Activated naive CD4-positive, alpha-beta T cell treated with anti-CD3 and anti-CD28 coated beads, Interleukin-2, amount 50 U/mL, for 72 hours (primary cell): Measurements from ENCODE around the gene MYO7B. TPM values are rescaled to one million over a fixed set of nuclear protein-coding genes. Genes with fewer than 3 reads are reported as not detected.

ENCODE experiments used
- ATAC-seq, 2 donors: fragments of 150-1000 bp; cut with Tn5 transposase; 2 replicates each; pipeline ENCODE4 v1.10.0; 2021; ENCODE audit warnings: mild to moderate bottlenecking in 2 of 2, moderate library complexity in 2 of 2
- DNase-seq, 2 donors: peaks; one replicate each; pipeline ENCODE4 v3.0.0; 2021 to 2022; ENCODE audit warnings: low spot score in 2 of 2
- H3K27ac Mint-ChIP-seq, 2 donors: one replicate each; pipeline ENCODE4 v1.8.0; 2022; ENCODE audit warnings: mild to moderate bottlenecking in 2 of 2, mixed read lengths in 2 of 2
- H3K36me3 Mint-ChIP-seq, 2 donors: one replicate each; pipeline ENCODE4 v1.8.0; 2022; ENCODE audit warnings: mixed read lengths in 2 of 2
- H3K9me3 Mint-ChIP-seq, 2 donors: one replicate each; pipeline ENCODE4 v1.8.0; 2022; ENCODE audit warnings: mixed read lengths in 2 of 2
- total RNA-seq, 2 donors: library from RNA; stranded (reverse); gene quantifications; one replicate each; pipeline ENCODE4 v1.2.3, GENCODE V29; 2022

The MYO7B gene
- 1 to 10 TPM in 1 of 2 donors, under 1 TPM in 1; 0.64 to 1.9 TPM for total RNA-seq

DNA sequence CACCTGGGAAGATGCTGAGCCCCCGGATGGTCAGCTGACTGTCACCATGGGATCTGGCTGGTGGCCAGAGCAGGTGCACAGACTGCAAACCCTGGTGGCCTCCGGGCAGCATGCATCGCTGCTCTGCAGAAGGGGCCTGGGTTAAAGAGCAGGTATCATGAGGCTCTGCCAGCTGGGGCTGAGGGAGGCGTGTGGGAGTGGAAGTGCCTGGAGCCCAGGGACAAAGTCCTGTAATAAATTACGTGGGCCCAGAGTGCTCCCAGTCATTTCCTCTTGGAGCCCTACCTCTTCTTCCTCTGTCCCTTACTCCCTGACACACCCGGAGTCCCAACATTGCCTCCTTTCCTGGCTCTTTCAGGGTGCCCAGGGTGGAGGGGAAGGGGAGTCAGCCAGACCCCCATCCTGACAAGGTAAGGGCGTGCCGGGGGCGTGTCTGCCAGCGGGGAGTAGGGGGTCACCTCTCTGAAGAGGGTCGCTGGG, at the start of gene MYO7B:
Gene MYO7B, plus strand, starts transcription at position 262 of the 480 bp plus-strand sequence. CDS start 24,040 bp downstream, outside the sequence.
- DNase-seq (no peak), ATAC-seq (no peak)
- Mint-ChIP-seq H3K36me3 (no peaks in the 10 kb centered on the region), H3K9me3 (no peaks in the 10 kb centered on the region), H3K27ac (no peak within 1 kb of the TSS)

DNA sequence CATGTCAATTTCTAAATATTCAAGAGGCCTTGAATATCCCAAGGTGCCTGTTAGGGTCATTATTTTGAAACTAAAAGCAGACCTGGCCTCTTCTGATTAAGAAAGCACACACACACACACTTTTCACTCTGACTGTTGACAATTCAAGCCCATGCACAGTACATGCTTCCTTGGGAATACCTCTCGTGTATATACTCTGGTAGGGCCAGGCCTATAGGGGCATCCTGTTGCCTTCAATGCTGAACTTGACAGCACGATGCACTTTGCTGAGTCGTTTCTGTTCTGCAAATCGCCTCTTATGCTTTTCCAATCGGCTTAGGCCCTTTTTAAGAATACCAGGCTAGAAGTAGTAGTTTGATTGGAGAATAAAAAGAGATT, 49.8 kb upstream of the MYO7B start:
- no peak for ATAC-seq
- Mint-ChIP-seq H3K9me3 (no peaks in the 10 kb centered on the region), H3K27ac (peak overlapping the region in 1 of 2 donors; percentile 32), H3K36me3 (peaks cover 9 to 19% of the 10 kb centered on the region in 2 donors)
- no peak for DNase-seq

DNA sequence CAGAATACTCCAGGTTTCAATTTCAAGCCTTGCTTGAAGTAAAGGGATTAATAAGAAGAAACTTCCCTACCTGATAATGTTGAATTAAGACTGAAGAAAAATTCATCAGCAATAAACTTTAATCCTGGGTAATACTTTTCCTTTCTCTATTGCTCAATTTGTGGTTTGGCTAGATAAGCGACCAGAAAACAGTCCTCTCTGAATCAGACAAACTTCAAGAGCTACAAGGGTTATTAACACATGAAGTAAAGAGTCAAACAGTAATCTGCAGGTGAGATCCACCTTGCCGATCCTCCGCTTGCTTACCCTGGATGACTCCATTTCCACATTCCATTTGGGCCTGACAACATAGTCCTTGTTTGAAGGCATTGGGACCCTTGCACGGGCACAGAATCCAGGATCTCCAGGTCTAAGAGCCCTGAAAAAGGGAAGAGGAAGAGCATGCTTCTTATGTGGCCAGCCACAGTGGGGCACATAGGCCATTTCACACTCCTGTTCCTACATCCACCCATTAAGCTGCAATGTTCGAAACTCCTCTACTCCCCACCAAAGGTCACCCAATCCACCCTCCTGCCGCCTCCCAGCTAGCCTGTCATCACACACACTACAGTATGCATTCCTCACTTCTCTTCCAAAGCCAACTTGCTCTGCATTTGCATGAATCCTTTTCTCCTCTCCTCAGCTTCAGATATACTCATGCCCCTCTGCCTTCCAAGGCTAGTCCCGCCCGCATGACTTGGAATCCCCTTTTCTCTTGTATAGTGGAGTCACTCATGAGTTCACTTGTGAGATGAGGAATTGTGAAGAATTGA, 49.0 kb upstream of the MYO7B start:
- peaks cover 9 to 19% of the 10 kb centered on the region in 2 donors for H3K36me3 Mint-ChIP-seq

DNA sequence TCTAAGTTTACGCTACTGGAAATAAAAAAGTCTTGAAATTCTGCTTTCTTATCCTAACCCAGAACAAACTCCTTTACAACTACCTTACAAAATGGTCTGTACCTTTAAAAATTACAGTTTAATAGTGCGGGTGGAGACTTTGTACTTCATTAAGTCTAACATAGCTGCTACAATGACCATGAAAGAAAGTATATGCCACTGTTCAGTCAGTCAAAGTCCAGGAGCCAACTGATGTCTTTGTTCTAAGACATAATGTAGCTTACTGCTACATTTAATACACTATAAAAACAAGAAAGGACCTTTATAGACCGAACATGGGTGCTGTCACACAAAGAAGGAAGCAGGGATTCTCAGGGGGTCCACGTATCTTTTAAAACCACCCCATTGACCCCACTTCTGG, 45.2 kb upstream of the MYO7B start:
- H3K36me3 Mint-ChIP-seq = peaks cover 17 to 18% of the 10 kb centered on the region in 2 donors
- no peak for DNase-seq
- ATAC-seq = no peak
- no peak overlapping the region for H3K27ac Mint-ChIP-seq
- H3K9me3 Mint-ChIP-seq = no peaks in the 10 kb centered on the region

More for the DNA sequence above, 49.0 kb upstream of the MYO7B start:
- Mint-ChIP-seq H3K9me3 (no peaks in the 10 kb centered on the region), H3K27ac (peak overlapping the region; percentile 42 to 51)
- ATAC-seq (no peak), DNase-seq (no peak)

DNA sequence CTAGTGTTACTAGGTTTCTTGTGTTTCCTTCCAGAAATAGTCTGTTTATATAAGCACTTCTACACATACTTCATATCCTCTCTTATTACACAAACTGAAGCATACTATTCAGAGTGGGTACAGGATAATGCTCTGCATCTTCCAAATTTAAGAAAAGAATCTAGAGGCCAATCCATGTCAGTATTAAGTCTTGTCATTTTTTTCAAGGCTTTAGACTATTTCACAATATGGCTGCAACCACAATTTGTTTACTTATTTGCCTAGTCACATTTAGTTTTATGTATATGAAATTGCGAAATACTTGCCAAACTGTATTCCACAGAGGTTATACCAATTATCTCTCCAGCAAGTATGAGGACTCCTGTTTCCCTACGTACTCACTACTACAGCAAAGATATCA, 37.1 kb upstream of the MYO7B start:
- DNase-seq (no peak), ATAC-seq (no peak)
- Mint-ChIP-seq H3K9me3 (no peaks in the 10 kb centered on the region), H3K36me3 (peaks cover 14 to 18% of the 10 kb centered on the region in 2 donors), H3K27ac (peak overlapping the region; percentile 11 to 61)

DNA sequence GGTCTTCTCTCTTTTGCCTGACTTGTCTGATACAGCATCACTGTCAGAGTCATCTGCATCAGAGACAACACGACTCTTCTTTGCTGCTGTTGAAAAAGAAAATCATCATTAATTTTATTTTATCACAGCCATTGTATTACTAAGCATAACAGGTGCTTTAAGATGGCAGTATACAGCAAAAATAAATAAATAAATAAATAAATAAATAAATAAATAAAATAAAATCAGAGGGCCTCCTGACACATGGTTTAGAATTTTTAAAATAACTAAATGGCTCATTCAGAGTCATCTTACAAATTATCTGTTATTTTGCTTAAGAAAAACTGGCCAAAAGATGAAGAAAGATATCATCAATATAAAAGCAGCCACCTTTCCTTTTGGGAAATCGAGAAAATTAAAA, 32.0 kb upstream of the MYO7B start:
- peak overlapping the region in 1 of 2 donors; percentile 41 for H3K27ac Mint-ChIP-seq
- H3K36me3 Mint-ChIP-seq = peaks cover 20 to 25% of the 10 kb centered on the region in 2 donors
- H3K9me3 Mint-ChIP-seq = no peaks in the 10 kb centered on the region
- ATAC-seq = no peak
- DNase-seq = no peak

DNA sequence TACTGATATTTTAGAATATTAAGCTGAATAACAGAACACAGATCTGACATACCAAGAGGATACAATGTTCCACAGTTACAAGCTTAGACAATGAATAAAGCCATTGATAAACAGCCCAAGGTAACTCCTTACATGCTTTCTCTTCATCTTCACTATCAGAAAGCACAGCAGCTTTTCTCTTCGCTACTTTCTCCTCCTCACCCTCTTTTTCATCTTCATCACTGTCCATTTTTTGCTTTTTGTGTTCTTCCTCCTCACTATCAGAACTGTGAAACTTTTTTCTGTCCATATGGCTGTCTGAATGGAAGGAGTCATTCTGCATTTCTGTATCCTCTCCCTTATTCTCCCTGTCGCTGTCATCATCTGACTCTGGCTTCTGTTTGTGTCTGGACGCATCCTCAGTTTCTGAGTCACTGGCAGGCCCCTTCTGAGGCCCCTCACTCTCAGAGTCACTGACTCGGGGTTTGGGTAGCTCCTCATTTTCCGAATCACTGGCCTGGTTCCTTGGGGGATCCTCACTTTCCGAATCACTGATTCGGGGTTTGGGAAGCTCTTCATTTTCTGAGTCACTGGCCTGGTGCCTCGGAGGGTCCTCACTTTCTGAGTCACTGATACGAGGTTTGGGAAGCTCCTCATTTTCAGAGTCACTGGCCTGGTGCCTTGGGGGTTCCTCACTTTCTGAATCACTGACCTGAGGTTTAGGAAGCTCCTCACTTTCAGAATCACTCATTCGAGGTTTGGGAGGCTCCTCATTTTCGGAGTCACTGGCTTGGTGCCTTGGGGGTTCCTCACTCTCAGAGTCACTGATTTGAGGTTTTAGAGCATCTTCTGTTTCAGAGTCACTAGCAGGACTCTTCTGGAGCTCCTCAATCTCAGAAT, 30.7 kb upstream of the MYO7B start:
- Mint-ChIP-seq H3K9me3 (no peaks in the 10 kb centered on the region), H3K36me3 (peaks cover 20 to 25% of the 10 kb centered on the region in 2 donors), H3K27ac (peak overlapping the region; percentile 12 to 73)
- no peak for DNase-seq
- ATAC-seq = peak; percentile 38 to 71

DNA sequence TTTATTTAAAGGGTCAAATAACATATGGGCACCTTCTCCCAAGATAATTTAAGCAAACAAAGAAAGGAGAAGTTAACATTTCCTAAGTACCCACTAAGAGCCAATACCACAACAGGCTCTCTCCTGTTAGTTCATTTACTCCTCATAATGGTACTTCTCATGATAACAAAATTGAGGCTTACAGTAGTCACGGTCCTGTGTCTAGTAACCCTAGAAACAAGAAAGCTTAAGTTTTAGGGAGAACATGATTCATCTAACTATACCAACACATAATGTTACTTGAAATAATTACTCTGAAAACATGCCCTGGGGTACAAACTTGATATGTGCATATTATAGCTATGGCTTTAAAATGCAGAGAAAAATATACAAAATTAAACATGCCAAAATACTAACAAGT, 29.0 kb upstream of the MYO7B start:
- no peak for DNase-seq
- Mint-ChIP-seq H3K36me3 (peaks cover 19 to 27% of the 10 kb centered on the region in 2 donors), H3K27ac (no peak overlapping the region), H3K9me3 (no peaks in the 10 kb centered on the region)
- ATAC-seq = peak in 1 of 2 donors; percentile 50

DNA sequence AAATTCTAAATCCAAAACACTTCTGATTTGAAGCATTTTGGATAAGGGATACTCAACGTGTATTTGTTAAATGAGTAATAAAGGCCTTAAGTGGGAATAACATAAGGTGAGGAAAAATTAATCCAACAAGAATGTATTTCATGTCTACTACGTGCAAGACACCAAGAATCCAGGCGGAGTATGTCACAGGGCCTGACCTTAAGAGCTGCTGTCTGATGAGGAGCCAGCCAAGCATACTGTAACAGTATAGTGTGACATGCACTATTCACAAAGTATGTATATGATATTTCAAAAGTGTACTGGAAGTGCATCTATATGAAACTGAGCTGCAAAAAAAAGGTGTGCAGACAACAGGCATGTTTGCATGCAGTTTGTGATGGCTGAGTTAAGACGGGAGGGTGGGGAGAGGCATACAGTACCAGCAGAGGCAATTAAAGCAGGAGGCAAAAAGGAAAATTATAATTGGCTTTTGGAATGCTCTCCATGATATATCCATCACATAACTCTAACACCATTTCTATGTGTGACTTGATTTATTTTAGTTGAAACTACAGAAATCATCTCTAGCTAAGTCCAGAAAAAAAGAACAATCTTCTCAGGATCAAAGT, 27.4 kb upstream of the MYO7B start:
- Mint-ChIP-seq H3K9me3 (no peaks in the 10 kb centered on the region), H3K36me3 (peaks cover 12 to 15% of the 10 kb centered on the region in 2 donors), H3K27ac (peak overlapping the region in 1 of 2 donors; percentile 22)
- no peak for ATAC-seq
- DNase-seq = no peak

DNA sequence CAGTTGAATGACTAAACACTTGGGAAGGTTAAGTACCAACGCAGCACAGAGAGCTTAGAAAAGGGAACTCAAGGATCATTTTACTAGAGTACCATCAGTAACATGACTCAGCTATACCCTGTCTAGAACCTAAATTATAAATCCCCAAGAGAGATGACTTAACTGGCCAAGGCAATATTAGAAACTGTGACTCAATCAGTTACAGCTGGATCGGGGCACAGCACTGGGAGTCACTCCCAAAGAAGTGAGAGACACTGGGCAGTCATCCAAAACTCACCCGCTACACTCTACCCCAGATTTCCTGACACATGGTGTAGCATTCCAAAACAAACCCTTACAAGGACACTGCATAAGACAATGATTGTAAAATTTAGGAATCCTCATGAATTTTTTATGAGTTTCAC, 26.9 kb upstream of the MYO7B start:
- peak in 1 of 2 donors; percentile 61 for ATAC-seq
- H3K27ac Mint-ChIP-seq = peak overlapping the region in 1 of 2 donors; percentile 22
- peaks cover 9 to 12% of the 10 kb centered on the region in 2 donors for H3K36me3 Mint-ChIP-seq
- H3K9me3 Mint-ChIP-seq = no peaks in the 10 kb centered on the region
- DNase-seq = no peak

DNA sequence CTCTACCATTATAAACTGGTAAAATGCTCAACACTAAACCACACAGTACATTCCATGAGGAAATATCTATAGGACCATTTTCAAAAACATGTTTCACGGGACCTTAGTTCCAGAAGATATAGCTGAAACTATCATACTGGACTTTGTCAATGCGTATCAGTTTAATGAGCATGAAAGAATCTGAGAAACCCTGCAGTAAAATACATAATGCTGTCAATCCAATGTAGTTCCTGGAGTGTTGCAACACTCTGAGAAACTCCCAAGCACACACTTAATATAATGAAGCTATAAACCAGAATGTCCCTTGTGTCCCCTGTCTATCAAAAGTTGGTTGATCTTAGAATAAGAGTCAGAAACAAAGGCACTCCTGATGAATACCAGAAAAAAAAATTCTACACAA, 25.4 kb upstream of the MYO7B start:
- H3K27ac Mint-ChIP-seq = no peak overlapping the region
- no peaks in the 10 kb centered on the region for H3K9me3 Mint-ChIP-seq
- peaks cover 8 to 15% of the 10 kb centered on the region in 2 donors for H3K36me3 Mint-ChIP-seq
- DNase-seq (no peak), ATAC-seq (no peak)

DNA sequence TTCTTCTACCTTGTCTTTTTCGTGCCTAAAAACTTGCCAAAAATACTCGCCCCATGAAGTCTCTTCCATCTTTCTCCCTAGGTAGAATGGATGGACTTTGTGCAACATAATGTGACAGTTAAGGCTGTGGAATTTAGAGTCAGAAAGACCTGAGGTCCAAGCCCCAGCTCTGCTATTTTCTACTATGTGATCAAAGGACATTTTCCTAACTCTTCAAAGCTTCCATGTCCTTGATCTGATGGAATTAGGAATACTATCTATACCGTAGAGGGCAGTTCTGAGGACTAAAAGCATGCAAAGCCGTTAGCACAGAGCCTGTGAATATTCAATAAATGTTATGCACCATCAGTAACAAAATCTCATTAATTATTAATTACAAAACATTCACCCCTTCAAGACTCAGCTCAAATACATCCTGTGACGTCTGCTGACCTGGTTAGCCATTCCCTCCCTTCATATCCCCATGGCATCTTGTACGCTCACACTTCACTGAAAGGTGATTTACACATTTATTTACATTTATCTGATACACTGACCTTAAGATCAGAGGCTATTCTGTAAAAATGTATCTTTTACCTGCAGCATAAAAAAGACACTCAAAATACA, 24.3 kb upstream of the MYO7B start:
- peaks cover 8 to 25% of the 10 kb centered on the region in 2 donors for H3K36me3 Mint-ChIP-seq
- no peaks in the 10 kb centered on the region for H3K9me3 Mint-ChIP-seq
- DNase-seq = no peak
- no peak overlapping the region for H3K27ac Mint-ChIP-seq
- ATAC-seq = no peak

DNA sequence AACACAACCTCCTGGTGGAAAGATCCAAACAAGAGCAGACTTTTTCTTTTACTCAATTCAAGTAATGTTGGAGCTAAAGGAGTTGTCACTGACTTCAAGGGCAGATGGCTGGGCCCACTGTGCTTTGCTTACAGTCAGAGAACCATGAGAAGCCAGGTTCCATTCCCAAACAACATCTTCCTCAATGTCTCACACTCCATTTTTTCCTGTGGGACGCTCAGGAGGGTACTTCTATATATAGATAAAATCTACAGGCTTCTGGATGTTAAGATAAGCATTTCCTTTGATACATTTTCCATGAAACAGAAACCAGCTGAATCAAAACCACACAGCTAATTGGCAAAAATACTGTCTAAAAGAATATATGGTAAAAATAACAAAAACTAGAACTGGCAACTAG, 23.6 kb upstream of the MYO7B start:
- DNase-seq = no peak
- H3K27ac Mint-ChIP-seq = peak overlapping the region in 1 of 2 donors; percentile 25

DNA sequence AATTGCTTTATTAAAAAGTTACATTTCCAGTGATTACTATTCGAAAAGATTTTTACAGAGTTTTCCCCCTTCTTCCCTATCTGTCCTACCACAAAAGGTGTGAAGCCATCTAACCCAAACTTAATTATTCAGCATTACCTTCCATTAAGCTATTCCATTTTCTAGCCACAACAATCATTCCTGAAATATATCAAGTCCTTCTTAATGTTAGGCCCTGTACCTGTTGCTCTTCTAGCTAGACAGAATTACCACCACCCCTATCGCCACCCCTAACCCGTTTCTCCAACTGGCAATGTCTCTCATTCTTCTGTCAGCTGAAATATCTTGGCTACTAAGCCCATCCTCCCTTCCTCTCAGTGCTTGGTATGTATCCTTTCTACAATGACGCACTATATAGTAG, 23.1 kb upstream of the MYO7B start:
- ATAC-seq (no peak), DNase-seq (no peak)
- Mint-ChIP-seq H3K9me3 (no peaks in the 10 kb centered on the region), H3K36me3 (peaks cover 8 to 25% of the 10 kb centered on the region in 2 donors), H3K27ac (peak overlapping the region in 1 of 2 donors; percentile 11)

More for the DNA sequence above, 23.6 kb upstream of the MYO7B start:
- no peak for ATAC-seq
- no peaks in the 10 kb centered on the region for H3K9me3 Mint-ChIP-seq
- peaks cover 8 to 25% of the 10 kb centered on the region in 2 donors for H3K36me3 Mint-ChIP-seq

DNA sequence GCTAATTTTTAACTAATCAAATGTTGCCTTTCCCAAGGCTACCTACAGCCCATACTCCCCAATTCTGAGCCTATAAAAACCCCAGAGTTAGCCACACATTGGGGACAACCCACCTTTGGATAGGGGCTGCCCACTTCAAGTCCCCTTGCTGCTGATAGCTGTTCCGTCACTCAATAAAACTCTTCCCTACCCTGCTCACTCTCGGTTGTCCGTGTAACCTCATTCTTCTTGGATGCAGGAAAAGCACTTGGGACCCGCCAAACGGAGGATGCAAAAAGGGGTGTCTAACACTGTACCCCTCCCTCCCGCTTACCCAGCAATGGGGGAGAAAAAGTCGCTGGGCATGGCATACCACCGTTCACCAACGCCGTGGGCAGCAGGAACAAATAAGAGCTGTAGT, 21.4 kb upstream of the MYO7B start:
- Mint-ChIP-seq H3K36me3 (peaks cover 8 to 25% of the 10 kb centered on the region in 2 donors), H3K27ac (no peak overlapping the region), H3K9me3 (no peaks in the 10 kb centered on the region)
- no peak for DNase-seq
- no peak for ATAC-seq

DNA sequence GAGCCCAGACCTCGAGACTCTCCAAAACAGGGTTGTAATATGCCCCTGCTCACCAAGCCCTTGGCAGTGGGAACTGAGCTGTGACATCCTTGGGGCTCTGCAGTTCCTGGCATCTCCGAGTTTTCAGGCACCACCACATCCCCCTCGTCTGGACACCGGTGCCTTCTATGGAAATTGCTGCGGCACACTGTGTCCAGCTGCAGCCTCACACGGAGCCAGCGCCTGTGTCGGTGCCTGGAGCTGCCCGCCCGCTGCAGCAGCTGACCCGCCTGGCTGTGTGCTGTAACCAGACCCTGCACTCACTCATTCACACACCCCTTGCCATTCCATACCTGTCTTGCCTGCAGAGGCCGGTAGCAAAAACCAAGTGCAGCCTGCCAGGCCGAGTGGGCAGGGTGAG, 21.0 kb upstream of the MYO7B start:
- no peak for DNase-seq
- peaks cover 8 to 25% of the 10 kb centered on the region in 2 donors for H3K36me3 Mint-ChIP-seq
- H3K9me3 Mint-ChIP-seq = no peaks in the 10 kb centered on the region
- peak overlapping the region in 1 of 2 donors; percentile 56 for H3K27ac Mint-ChIP-seq
- no peak for ATAC-seq
